ENCODE data around the gene SMAD5.

GRCh38 chr5:136186796-136187195 lies 54.2 kb downstream of the SMAD5 start:
- TF ChIP-seq POLR2AphosphoS5 (IDR thresholded peaks at IDR 0.05; ENCODE audit: borderline replicate concordance, low read depth, low read length) = no peak
- no peak for TF ChIP-seq EZH2 (IDR thresholded peaks at IDR 0.05)
- TF ChIP-seq FOXP2 (optimal IDR thresholded peaks at IDR 0.05; ENCODE audit: control extremely low read depth, extremely low read length, insufficient read depth) = no peak
